MM.1S (cell line): ENCODE results near the gene PELI3.

Experiments used
- EZH2 ChIP-seq: fragments of 300-600 bp; sonication (generic); optimal IDR thresholded peaks from 2 replicates; pipeline ENCODE3; 2017; ENCODE audit warnings: low read depth, mild to moderate bottlenecking, antibody characterized with exemption, low read length, mixed read lengths
- TF ChIP-seq, protein P1 (sequence below): fragments of 300-600 bp; sonication (generic); IDR thresholded peaks from 2 replicates; pipeline ENCODE4 v1.5.1; 2016; ENCODE audit warnings: antibody characterized with exemption, low read length, mixed read lengths

DNA sequence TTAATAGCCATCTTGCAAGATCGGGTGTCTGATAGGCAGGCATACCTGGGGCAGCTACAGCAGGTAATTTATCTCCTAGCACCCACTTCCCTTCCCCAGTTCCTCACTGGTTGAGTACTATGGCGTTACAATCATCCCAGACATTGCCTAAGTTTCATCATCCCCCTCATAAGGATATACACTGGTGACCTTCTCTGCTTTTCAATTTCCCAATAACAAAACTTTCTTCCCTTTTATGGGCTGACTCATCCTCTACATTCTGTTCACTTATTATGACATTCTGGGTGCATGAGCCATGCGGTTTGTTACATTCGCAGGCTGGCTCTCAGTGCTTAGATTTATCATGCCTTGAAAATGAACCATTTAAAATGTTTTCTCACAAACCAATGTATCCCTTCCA is 23.1 kb upstream of the PELI3 start:
- TF ChIP-seq, protein P1, sequence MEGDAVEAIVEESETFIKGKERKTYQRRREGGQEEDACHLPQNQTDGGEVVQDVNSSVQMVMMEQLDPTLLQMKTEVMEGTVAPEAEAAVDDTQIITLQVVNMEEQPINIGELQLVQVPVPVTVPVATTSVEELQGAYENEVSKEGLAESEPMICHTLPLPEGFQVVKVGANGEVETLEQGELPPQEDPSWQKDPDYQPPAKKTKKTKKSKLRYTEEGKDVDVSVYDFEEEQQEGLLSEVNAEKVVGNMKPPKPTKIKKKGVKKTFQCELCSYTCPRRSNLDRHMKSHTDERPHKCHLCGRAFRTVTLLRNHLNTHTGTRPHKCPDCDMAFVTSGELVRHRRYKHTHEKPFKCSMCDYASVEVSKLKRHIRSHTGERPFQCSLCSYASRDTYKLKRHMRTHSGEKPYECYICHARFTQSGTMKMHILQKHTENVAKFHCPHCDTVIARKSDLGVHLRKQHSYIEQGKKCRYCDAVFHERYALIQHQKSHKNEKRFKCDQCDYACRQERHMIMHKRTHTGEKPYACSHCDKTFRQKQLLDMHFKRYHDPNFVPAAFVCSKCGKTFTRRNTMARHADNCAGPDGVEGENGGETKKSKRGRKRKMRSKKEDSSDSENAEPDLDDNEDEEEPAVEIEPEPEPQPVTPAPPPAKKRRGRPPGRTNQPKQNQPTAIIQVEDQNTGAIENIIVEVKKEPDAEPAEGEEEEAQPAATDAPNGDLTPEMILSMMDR, result no peak
- no peak for TF ChIP-seq EZH2
